Heart right ventricle (tissue), 16 donors: ENCODE measurements around the gene DNAH8. TPM values are rescaled to one million over a fixed set of nuclear protein-coding genes. Genes with fewer than 3 reads are reported as not detected.

Source experiments
- ATAC-seq, 8 donors: fragments of 200-7000 bp; cut with Tn5 transposase; one replicate each; pipeline ENCODE4 v1.9.1; 2020; ENCODE audit warnings: mild to moderate bottlenecking in 8 of 8, moderate library complexity in 8 of 8, moderate number of reproducible peaks in 1 of 8
- DNase-seq, 2 donors: peaks; one replicate each; pipeline ENCODE4 v3.0.0-alpha.2; 2020
- H3K27ac ChIP-seq, 10 donors: fragments of 200-600 bp; sonication (generic) in 2 of 10; one replicate each; pipeline versions ENCODE4 v1.5.0 to v1.8.0; 2020 to 2022; ENCODE audit warnings: mild to moderate bottlenecking in 3 of 10
- H3K27me3 ChIP-seq, 7 donors: fragments of 200-600 bp; one replicate each; pipeline ENCODE4 v1.8.0; 2021 to 2022; ENCODE audit warnings: mild to moderate bottlenecking in 2 of 7
- H3K36me3 ChIP-seq, 9 donors: fragments of 200-600 bp; sonication (generic) in 1 of 9; one replicate each; pipeline versions ENCODE4 v1.5.0 to v1.8.0; 2020 to 2022; ENCODE audit warnings: mild to moderate bottlenecking in 2 of 9
- H3K4me1 ChIP-seq, 9 donors: fragments of 200-600 bp; sonication (generic) in 1 of 9; one replicate each; pipeline versions ENCODE4 v1.5.0 to v1.8.0; 2020 to 2022; ENCODE audit warnings: mild to moderate bottlenecking in 4 of 9
- H3K4me3 ChIP-seq, 10 donors: fragments of 200-600 bp; sonication (generic) in 2 of 10; one replicate each; pipeline versions ENCODE4 v1.5.0 to v1.8.0; 2020 to 2022; ENCODE audit warnings: mild to moderate bottlenecking in 7 of 10, moderate library complexity in 2 of 10
- H3K9me3 ChIP-seq, 11 donors: fragments of 200-600 bp in 10 of 11; sonication (generic) in 2 of 11; one replicate each; pipeline versions ENCODE4 v1.5.0 to v1.8.0; 2013 to 2022; ENCODE audit warnings: mild to moderate bottlenecking in 2 of 11, control low read depth in 1 of 11, moderate library complexity in 1 of 11
- WGBS, 2 donors: extraction: QIAGEN DNeasy Blood & Tissue Kit; methylation state at CpG; one replicate each; pipeline ENCODE4 v1.1.7; 2013; ENCODE audit warnings: inconsistent platforms in 1 of 2; 5-methylcytosine and 5-hydroxymethylcytosine counted together
- intact Hi-C, 10 donors: fragments of 100-400 bp; cut with DNase I; formaldehyde crosslinking; loops; one replicate each; pipeline versions ENCODE4 v1.11.1 to v1.14.2; 2022
- polyA plus RNA-seq, 2 donors: library from polyadenylated mRNA; stranded (reverse); fragments of 200-250 nt; gene quantifications; one replicate each; pipeline ENCODE4 v1.2.3, GENCODE V29; 2013
- total RNA-seq, 10 donors: library from RNA; stranded (reverse); fragmentation: NEBNext Ultra II Directional in 3 of 10; extraction: Animal tissue kit (Norgen Biotek cat#: 25700) in 3 of 10; gene quantifications; one replicate each; pipeline versions ENCODE4 v1.2.1 to v1.2.4, GENCODE V29; 2021 to 2023
- TF ChIP-seq, protein P1 (sequence below), 9 donors: fragments of 200-600 bp; sonication (generic) in 2 of 9; IDR thresholded peaks; one replicate each; pipeline versions ENCODE4 v1.5.0 to v1.8.0; 2021 to 2022; ENCODE audit warnings: antibody characterized with exemption in 9 of 9, mild to moderate bottlenecking in 5 of 9, moderate library complexity in 1 of 9
- donor health status: Arrhythmogenic right ventricular cardiomyopathy.
- donor health status: ischemic (EF 13 %, LVEDD 7.1; RV severe dilation, severe dysfunction).
- donor health status: healthy with polysubstance abuse.
- donor health status: DM: no; HTN: yes; CAD: no.
- donor health status: DM: no; HTN: no; CAD: no.
- donor health status: ischemic (EF 25% LVEDD 6.9; RV normal size, moderate dysfunction).
- donor health status: ischemic (EF 25% LVEDD 5.7; RV mildly dilated, moderate dysfunction).
- donor health status: healthy.
- donor health status: DM: yes; HTN: yes; CAD: no.
- donor health status: Ischemic cardiomyopathy.
- donor health status: ischemic (EF 35%, LVEDD 5.7; RV mildly dilated, moderate dysfunction).
- donor health status: nonischemic (EF 11% LVEDD 7.7; RV severe dilation, severe dysfunction).
- donor health status: DM: yes; HTN: yes; CAD: no.
- donor health status: PGD.
- donor health status: ischemic (EF 29% LVEDD 5.4; RV normal size, mild dysfunction).
- donor health status: nonischemic (EF 23%, LVEDD 6.1; RV moderate dilation, normal function).

DNAH8 gene
- total and polyA plus RNA-seq, 12 donors, result 0.02 to 0.09 (median 0.03) TPM; not detected in 8

DNA sequence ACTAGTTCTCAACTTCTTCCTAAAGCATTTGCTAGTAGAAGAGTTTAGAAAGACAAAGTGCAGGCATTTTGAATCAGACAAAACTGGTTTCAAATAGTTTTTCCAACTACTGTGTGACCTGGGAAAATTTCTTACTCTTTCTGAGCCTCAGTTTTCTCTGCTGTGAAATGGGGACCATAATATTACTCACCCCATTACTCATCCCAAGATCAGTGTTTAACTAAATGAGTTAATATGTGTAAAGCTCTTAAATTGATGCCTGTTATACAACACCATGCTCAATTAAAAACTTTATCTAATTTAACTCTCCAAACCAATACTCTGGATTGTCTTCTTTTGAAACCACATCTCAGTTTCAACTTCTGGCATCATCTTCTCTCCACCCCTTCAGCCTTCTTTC is 87.4 kb downstream of the DNAH8 start:
- no peaks in the 10 kb centered on the region for H3K36me3 ChIP-seq
- TF ChIP-seq, protein P1, sequence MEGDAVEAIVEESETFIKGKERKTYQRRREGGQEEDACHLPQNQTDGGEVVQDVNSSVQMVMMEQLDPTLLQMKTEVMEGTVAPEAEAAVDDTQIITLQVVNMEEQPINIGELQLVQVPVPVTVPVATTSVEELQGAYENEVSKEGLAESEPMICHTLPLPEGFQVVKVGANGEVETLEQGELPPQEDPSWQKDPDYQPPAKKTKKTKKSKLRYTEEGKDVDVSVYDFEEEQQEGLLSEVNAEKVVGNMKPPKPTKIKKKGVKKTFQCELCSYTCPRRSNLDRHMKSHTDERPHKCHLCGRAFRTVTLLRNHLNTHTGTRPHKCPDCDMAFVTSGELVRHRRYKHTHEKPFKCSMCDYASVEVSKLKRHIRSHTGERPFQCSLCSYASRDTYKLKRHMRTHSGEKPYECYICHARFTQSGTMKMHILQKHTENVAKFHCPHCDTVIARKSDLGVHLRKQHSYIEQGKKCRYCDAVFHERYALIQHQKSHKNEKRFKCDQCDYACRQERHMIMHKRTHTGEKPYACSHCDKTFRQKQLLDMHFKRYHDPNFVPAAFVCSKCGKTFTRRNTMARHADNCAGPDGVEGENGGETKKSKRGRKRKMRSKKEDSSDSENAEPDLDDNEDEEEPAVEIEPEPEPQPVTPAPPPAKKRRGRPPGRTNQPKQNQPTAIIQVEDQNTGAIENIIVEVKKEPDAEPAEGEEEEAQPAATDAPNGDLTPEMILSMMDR (IDR thresholded peaks at IDR 0.05), result no peak
- H3K9me3 ChIP-seq, result no peaks in the 10 kb centered on the region
- no peak overlapping the region for H3K27ac ChIP-seq
- H3K4me3 ChIP-seq, result no peak overlapping the region
- ATAC-seq (no peak), DNase-seq (no peak)
- no peaks in the 10 kb centered on the region for H3K4me1 ChIP-seq
- intact Hi-C loops, result no loop called here
- peaks cover 0 to 81% (median 44%) of the 10 kb centered on the region in 7 donors for H3K27me3 ChIP-seq

DNA sequence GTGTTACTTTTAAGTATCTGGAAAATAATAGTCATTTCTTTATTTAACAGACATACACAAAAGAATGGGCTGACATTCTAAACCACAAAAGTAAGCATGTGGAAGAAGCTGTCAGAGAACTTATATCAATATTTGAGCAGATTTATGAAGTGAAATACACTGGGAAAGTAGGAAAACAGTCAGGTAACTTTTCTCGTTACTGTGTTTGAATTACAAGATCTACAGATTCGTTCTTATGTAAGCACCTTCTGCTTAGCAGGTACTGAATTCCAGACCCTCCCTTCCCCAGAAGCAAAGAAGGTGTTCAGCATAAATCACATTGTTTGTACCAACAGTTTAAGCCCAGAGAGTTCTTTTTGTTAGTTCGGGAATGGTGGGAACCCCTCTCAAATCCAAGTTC is 88.0 kb downstream of the DNAH8 start:
- Histone ChIP-seq H3K4me1 (no peaks in the 10 kb centered on the region), H3K27me3 (peaks cover 0 to 81% (median 38%) of the 10 kb centered on the region in 7 donors), H3K4me3 (no peak overlapping the region), H3K36me3 (no peaks in the 10 kb centered on the region), H3K9me3 (no peaks in the 10 kb centered on the region), H3K27ac (no peak overlapping the region)
- ATAC-seq (no peak), DNase-seq (no peak)
- intact Hi-C loops, result no loop called here
- WGBS, 2 donors, result 69 to 83% methylated on average over 3 of the region's 3 CpGs
- TF ChIP-seq, protein P1 (IDR thresholded peaks at IDR 0.05), result no peak

DNA sequence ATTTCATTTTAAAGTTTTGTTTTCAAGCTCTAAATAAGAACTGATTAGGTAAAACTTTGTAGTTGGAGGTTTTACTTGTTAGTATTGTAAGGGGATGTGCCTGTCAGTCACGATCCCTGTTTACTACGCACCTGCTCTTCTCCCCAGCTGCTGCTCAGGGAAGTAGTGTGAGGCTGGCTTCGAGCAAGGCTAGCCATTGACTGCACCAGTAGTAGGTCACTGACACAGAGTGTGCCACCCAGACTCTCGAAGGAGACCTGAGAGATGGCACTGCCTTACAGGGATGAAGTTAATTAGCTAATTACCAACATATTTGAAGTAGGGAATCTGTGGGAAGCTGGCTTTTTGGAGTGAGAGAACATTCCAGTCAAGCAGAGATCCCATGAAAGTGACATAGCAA is 89.2 kb downstream of the DNAH8 start:
- Histone ChIP-seq H3K4me1 (no peaks in the 10 kb centered on the region), H3K27me3 (peaks cover 0 to 81% (median 41%) of the 10 kb centered on the region in 7 donors), H3K4me3 (no peak overlapping the region), H3K27ac (no peak overlapping the region), H3K36me3 (no peaks in the 10 kb centered on the region), H3K9me3 (no peaks in the 10 kb centered on the region)
- TF ChIP-seq, protein P1 (IDR thresholded peaks at IDR 0.05), result no peak
- DNase-seq, result no peak
- no peak for ATAC-seq
- intact Hi-C loops, result no loop called here
- WGBS, 2 donors, result 55 to 61% methylated on average over 4 of the region's 4 CpGs

DNA sequence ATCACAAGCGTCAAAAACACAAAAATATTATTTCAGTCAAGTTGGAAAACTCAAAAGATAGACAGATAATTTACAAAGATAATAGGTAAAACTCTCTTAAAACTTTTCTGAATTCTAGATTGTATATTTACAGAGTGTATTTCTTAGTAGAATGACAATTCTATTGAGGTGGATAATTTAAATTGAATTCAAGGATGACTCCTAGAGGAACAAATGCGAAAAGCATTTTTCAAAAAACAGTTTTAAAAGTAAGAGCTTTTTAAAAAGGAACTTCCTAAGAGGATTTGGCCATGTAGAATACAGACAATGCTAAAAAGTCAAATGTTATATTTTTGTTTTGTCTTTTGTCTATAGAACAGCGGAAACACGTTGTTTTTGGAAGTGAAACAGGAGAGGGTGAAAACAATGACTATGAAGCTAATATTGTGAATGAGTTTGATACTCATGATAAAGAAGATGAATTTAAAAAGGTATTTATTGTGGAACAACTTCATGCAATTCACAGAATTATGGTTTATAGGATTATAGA is 90.1 kb downstream of the DNAH8 start:
- DNase-seq (no peak), ATAC-seq (no peak)
- H3K4me3 ChIP-seq, result no peak overlapping the region
- H3K27ac ChIP-seq, result no peak overlapping the region
- H3K4me1 ChIP-seq, result no peaks in the 10 kb centered on the region
- H3K36me3 ChIP-seq, result no peaks in the 10 kb centered on the region
- no peaks in the 10 kb centered on the region for H3K9me3 ChIP-seq
- intact Hi-C loops, result no loop called here
- peaks cover 0 to 79% (median 35%) of the 10 kb centered on the region in 7 donors for H3K27me3 ChIP-seq
- TF ChIP-seq, protein P1 (IDR thresholded peaks at IDR 0.05), result no peak
- WGBS, 2 donors, result 73 to 74% methylated on average over 4 of the region's 4 CpGs
